NCI-H82 (cell line): ENCODE measurements around the gene SLX1B.
"Not testable (repeated sequence)": the region's sequence is repeated elsewhere in the genome, so short reads cannot be mapped to it uniquely, and the experiment has no call there.

Experiments used
- DNase-seq: peaks from one replicate; lab custom pipeline; 2025; lab: John Stamatoyannopoulos, UW

Gene SLX1B

GRCh38 chr16:29454269-29454668, at the start of gene SLX1B, which contains the start of gene BOLA2:
SLX1B (plus strand) TSS chr16:29454533.
BOLA2 (minus strand) TSS chr16:29454351; CDS start chr16:29454253, 98 bp downstream.
- not testable (repeated sequence) for DNase-seq

DNA sequence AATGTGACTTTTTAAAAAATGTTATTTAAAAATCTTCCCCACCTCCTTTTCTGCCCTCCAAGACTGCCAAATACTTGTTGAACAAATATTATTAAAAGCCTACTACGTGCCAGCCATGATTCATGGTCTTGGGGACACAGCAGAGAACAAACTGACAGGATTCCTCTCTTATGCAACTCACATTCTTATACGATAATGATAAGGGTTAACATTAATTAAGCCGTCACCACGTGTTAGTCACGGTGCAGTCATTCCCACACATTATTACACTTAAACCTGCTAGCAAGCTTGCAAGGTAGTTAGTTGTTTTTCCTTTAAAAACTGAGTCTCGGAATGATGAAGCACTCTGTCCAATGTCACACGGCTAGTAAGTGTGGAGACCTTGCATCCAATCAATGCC, 49.1 kb upstream of the SLX1B start:
- DNase-seq: not testable (repeated sequence)

- not testable (repeated sequence) for DNase-seq
Observed at GRCh38 chr16:29423587-29423986, 30.7 kb upstream of the SLX1B start.

GRCh38 chr16:29425390-29425789, 28.9 kb upstream of the SLX1B start:
- DNase-seq: not testable (repeated sequence)

DNA sequence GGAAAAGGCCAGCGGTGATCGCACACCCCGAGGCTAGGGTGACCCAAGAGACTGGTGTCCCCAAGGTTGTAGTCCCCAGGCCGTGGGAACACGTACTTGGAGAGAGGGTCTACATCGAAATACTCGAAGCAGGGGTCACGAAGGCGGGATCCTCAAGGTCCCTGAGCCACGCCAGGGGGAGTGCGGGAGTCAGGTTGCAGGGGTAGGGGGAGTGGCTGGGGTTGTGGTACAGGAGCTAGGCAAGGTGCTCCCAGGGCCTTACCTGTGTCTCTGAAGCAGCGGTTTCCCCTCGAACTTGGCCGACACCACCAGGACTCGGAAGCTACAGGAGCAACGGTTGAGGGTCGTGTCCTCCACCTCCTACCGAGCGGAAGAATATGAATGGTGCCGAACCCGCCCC, 579 bp upstream of the SLX1B start:
- DNase-seq: not testable (repeated sequence)

GRCh38 chr16:29454828-29455227, 495 bp downstream of the SLX1B start:
- not testable (repeated sequence) for DNase-seq

GRCh38 chr16:29457660-29458059, 3.3 kb downstream of the SLX1B start:
- not testable (repeated sequence) for DNase-seq

DNA sequence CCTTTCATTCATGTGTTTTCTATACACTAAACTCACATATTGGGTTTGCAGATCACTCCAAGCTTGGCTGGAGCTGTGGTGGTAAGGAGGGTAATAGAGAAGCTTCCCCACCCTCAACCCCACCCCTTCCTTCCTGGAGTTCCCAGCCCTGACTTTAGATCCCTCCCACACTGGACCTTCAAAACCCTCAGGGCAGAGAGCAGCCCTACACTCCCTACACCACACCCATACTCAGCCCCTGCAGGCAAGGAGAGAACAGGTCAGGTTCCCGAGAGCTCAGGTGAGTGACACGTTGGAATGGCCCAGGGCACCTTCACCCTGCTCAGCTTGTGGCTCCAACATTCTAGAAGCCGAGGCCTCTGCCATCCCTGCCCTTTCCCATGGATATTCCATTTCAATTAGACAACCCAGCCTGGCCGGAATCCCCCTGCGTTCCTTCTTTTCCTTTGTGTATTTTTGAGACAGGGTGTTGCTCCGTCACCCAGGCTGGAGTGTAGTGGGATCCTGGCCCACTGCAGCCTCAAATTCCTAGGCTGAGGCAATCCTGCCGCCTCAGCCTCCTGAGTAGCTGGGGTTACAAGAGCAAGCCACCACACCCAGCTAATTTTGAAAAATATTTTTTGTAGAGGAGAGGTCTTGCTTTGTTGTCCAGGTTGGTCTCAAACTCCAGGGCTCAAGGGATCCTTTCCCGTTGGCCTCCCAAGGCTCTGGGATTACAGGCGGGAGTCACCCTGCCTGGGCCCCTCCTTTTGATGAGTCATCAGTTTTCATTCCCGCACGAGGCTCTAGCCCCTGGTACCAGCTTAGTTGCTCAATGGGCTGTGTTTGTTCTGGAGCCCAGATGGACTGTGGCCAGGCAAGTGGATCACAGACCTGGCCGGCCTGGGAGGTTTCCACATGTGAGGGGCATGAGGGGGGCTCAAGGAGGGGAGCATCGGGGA, 5.6 kb downstream of the SLX1B start, which contains the start of gene SULT1A4:
TSS of gene SULT1A4 (plus strand) at position 208 of the 941 bp plus-strand sequence. CDS start 1,473 bp downstream, outside the sequence.
- DNase-seq: not testable (repeated sequence)

DNA sequence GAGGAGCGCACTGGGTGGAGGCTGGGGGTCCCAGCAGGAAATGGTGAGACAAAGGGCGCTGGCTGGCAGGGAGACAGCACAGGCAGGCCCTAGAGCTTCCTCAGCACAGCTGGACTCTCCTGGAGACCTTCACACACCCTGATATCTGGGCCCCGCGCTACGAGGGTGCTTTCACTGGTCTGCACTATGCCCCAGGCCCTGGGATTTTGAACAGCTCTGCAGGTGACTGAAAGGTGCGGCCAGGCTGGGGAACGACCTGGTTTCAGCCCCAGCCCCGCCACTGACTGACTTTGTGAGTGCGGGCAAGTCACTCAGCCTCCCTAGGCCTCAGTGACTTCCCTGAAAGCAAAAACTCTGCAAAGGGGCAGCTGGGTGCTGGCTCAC, 6.3 kb downstream of the SLX1B start:
- not testable (repeated sequence) for DNase-seq

GRCh38 chr16:29465985-29466824, 11.9 kb downstream of the SLX1B start:
- not testable (repeated sequence) for DNase-seq

DNA sequence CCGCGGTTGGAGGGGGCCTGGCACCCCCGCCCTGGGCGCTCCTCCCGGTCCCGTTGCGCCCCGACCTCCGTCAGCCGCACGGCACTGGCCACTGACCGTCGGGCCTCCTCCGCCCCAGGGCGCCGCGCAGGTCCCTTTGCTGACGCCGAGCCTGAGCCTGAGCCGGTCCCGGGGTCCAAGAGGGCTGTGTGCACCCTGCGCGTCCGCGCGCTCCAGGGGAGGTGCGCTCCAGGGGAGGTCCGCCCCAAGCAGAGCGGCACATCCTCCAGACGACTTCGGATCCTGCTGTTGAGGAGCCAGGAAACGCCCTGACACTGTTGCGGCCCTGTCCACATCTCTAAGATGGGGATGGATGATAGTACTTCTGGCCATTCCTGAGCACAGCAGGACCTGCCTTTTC, 12.6 kb downstream of the SLX1B start:
- DNase-seq: not testable (repeated sequence)

GRCh38 chr16:29467654-29468366, 13.5 kb downstream of the SLX1B start:
- not testable (repeated sequence) for DNase-seq

GRCh38 chr16:29469660-29470059, 15.3 kb downstream of the SLX1B start:
- not testable (repeated sequence) for DNase-seq

DNA sequence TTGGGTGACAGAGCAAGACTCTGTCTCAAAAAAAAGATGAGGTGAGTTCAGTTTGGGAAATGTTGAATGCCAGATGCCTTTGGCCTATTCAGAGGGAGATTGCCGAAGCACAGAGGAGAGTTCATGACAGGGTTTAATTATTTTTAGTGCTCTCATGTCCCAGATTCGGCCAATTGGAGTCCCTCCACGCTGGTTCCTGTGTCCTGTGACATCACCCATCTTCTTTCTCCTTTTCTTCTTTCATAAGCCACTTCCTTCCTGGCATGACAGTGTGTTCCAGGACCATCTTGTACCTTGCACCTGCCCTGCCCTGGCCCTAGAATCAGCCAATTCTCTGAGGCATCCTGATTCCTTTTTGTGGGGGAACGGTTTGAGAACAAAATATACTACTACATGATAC, 17.7 kb downstream of the SLX1B start:
- DNase-seq: not testable (repeated sequence)

- not testable (repeated sequence) for DNase-seq
Observed at GRCh38 chr16:29482276-29482675, 27.9 kb downstream of the SLX1B start.

DNA sequence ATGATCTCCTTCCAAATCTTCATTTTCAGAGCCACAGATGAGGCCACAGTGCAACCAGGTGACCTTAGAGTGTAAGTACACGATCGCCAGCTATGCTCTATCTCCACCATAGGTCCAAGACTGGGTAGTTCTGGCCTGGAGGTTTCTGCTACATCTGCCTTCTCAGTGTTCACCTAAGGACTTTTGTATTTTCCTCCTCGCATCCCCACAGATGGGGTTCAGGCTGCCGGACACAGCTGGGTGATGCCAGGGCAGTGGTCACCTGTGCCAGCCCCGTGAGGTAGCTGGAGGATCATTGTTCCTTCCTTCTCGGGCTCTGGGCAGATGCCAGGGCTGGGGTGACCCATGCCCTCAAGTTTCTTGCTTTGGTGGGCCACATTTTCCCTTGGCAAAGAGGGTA, 52.0 kb downstream of the SLX1B start, which contains the start of gene NPIPB12:
TSS of gene NPIPB12 (minus strand) at position 101 of the 400 bp plus-strand sequence.
- not testable (repeated sequence) for DNase-seq
